Endothelial cell (in vitro differentiated cells): ENCODE results near the gene CKB. TPM values are rescaled to one million over a fixed set of nuclear protein-coding genes. Genes with fewer than 3 reads are reported as not detected.

Source experiments
- DNase-seq: peaks from one replicate; pipeline ENCODE4 v3.0.0; 2021; ENCODE audit warnings: low spot score
- H3K27ac Mint-ChIP-seq: one replicate; pipeline ENCODE4 v1.8.0; 2021; ENCODE audit warnings: mixed read lengths, inconsistent platforms; ENCODE audit not compliant: unreplicated experiment
- H3K27me3 Mint-ChIP-seq: one replicate; pipeline ENCODE4 v1.8.0; 2021; ENCODE audit warnings: mild to moderate bottlenecking, moderate library complexity, mixed read lengths, inconsistent platforms; ENCODE audit not compliant: unreplicated experiment
- H3K36me3 Mint-ChIP-seq: one replicate; pipeline ENCODE4 v1.8.0; 2021; ENCODE audit warnings: mild to moderate bottlenecking, low read depth, mixed read lengths, inconsistent platforms; ENCODE audit not compliant: unreplicated experiment
- H3K4me1 Mint-ChIP-seq: one replicate; pipeline ENCODE4 v1.8.0; 2021; ENCODE audit warnings: mild to moderate bottlenecking, mixed read lengths, inconsistent platforms; ENCODE audit not compliant: unreplicated experiment
- H3K4me3 Mint-ChIP-seq: one replicate; pipeline ENCODE4 v1.8.0; 2021; ENCODE audit warnings: mild to moderate bottlenecking, mixed read lengths, inconsistent platforms; ENCODE audit not compliant: unreplicated experiment
- H3K9me3 Mint-ChIP-seq: one replicate; pipeline ENCODE4 v1.8.0; 2021; ENCODE audit warnings: mixed read lengths, inconsistent platforms; ENCODE audit not compliant: unreplicated experiment
- CTCF ChIP-seq: fragments of 200-600 bp; sonication (generic); IDR thresholded peaks from one replicate; pipeline ENCODE4 v1.5.0; 2021; ENCODE audit warnings: antibody characterized with exemption; ENCODE audit not compliant: unreplicated experiment
- total RNA-seq: library from RNA; stranded (reverse); fragmentation: NEBNext Ultra II Directional; extraction: Animal tissue kit (Norgen Biotek cat#: 25700); gene quantifications from one replicate; pipeline ENCODE4 v1.2.1, GENCODE V29; 2021; ENCODE audit not compliant: unreplicated experiment

The CKB gene
- total RNA-seq, 1 donor from 2014 or later = 23.1 TPM

DNA sequence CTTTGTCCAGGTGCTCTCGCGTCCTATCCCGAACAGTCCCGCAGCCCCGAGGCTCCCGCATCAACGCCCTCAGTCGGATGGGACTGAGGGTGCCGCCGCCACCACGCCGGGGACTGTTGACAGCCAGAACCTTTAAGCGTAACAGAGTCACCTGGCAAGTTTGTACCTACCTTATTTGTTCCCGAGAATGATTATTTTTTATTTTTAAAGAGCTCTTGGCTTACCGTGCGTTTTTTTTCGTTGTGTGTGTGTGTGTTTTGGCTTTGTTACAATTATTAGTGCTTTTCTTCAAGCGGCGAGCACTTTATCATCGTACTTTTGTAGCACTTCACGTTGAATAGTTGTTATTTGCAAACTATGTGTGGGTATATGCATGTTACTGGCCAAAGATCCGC is 40.6 kb upstream of the CKB start:
- peaks cover 22% of the 10 kb centered on the region for H3K27me3 Mint-ChIP-seq
- H3K27ac Mint-ChIP-seq = peak overlapping the region; percentile 95
- H3K9me3 Mint-ChIP-seq = no peaks in the 10 kb centered on the region
- TF ChIP-seq CTCF = no peak
- peak overlapping the region; percentile 100 for H3K4me3 Mint-ChIP-seq
- H3K36me3 Mint-ChIP-seq = peaks cover 34% of the 10 kb centered on the region
- peaks cover 47% of the 10 kb centered on the region for H3K4me1 Mint-ChIP-seq
- DNase-seq = peak; percentile 38

DNA sequence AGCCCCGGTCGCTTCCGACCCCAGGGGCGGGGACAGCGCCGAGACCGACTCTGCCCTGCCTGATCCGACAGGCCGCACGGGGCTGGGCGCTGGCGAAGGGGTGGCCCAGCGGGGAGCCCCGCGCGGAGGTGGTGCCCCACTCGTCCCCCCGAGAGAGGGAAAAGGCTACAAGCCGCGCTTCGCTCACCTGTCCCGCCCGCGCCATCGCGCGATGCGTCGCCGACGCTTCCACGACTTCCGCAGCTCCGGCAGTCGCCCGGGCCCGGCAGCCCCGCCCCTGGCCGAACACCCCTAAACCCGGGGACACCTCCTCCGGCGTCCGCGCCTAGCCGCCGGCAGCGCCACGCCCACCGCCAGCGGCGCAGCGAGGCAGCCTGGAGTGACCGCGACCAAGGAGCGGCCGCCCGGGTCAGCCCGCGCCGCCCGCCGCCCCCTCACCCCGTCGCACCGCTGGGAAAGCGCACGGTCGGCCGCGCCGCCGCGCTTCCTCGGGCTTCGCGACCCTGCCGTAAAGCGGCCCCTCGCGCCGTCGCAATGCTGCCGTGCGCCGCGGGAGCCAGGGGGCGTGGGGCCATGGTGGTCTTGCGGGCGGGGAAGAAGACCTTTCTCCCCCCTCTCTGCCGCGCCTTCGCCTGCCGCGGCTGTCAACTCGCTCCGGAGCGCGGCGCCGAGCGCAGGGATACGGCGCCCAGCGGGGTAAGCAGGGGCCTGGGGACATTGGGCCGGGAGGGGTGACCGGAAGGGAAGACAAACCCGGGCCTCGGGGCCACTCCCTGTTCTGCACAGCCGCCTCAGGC is 40.0 kb upstream of the CKB start, which contains the start of the genes BAG5 and COA8:
Gene BAG5 (minus strand): TSS at position 229 of the 797 bp plus-strand sequence. CDS start 1,493 bp downstream, outside the sequence.
Gene COA8 (plus strand): TSS at position 532 of the 797 bp plus-strand sequence. CDS start 42 bp downstream, at position 574.
- peaks cover 42% of the 10 kb centered on the region for H3K4me1 Mint-ChIP-seq
- peak within 1 kb of the TSS; percentile 100 for H3K4me3 Mint-ChIP-seq
- peak; percentile 93 for DNase-seq
- peak within 1 kb of the TSS; percentile 98 for H3K27ac Mint-ChIP-seq
- H3K36me3 Mint-ChIP-seq = peaks cover 35% of the 10 kb centered on the region
- no peak for TF ChIP-seq CTCF
- H3K9me3 Mint-ChIP-seq = no peaks in the 10 kb centered on the region
- H3K27me3 Mint-ChIP-seq = peaks cover 22% of the 10 kb centered on the region

DNA sequence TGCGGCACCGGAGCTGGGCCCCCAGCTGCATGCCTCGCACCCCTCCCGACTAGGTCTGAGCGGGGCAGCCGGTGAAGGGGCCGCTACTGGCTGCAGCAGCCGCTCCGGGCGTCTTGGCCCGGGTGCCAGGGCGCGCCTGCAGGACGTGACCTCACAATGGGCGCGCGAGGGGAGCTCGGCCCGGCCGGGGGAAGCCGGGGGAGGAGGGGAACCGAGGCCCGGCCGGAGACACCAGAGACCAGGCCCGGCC is 39.5 kb upstream of the CKB start:
- H3K9me3 Mint-ChIP-seq = no peaks in the 10 kb centered on the region
- DNase-seq = peak; percentile 67
- H3K27ac Mint-ChIP-seq = peak overlapping the region; percentile 98
- H3K36me3 Mint-ChIP-seq = peaks cover 35% of the 10 kb centered on the region
- peaks cover 42% of the 10 kb centered on the region for H3K4me1 Mint-ChIP-seq
- H3K27me3 Mint-ChIP-seq = peaks cover 22% of the 10 kb centered on the region
- no peak for TF ChIP-seq CTCF
- peak overlapping the region; percentile 99 for H3K4me3 Mint-ChIP-seq

DNA sequence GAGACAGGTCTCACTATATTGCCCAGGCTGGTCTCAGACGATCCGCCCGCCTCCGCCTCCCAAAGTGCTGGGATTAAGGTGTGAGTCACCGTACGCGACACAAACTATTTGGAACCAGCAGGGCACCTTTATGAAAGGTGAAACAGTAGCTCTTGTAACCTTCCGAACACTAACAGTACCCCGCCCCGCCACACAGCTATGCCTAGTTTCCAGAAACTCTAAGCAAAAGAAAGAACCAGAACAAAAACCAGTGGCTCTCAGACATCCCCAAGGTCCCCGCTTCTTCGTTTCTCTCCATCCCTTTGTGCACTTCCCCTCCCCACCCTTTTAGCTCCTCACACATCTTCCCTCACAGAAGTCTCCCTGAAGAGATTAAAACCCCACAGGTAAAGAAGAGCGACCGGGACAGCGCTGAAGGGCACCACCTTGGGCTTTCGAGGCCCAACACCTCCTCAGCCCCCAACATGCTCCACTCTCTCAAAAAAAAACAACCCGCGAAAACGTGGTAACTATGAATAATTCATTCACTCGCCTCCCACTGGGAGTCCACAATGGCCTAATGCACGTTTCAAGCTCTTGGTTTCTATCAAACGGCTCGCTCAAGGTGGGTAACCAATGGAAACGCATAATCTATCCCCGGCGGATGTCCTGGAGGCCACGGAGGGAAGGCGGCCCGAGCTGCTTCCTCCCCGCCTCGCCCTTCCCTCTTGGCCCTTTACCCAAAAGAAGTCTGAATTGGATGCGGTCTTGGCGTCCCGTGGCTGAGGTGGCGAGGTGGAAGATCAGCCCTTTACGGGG is 39.0 kb upstream of the CKB start:
- Mint-ChIP-seq H3K27me3 (peaks cover 22% of the 10 kb centered on the region), H3K4me3 (peak overlapping the region; percentile 99), H3K9me3 (no peaks in the 10 kb centered on the region), H3K4me1 (peaks cover 41% of the 10 kb centered on the region), H3K27ac (peak overlapping the region; percentile 98), H3K36me3 (peaks cover 35% of the 10 kb centered on the region)
- TF ChIP-seq CTCF = no peak
- peak; percentile 69 for DNase-seq
